ENCODE measurements around the gene PNMA8B. TPM values are rescaled to one million over a fixed set of nuclear protein-coding genes. Genes with fewer than 3 reads are reported as not detected.

Gene PNMA8B, protein sequence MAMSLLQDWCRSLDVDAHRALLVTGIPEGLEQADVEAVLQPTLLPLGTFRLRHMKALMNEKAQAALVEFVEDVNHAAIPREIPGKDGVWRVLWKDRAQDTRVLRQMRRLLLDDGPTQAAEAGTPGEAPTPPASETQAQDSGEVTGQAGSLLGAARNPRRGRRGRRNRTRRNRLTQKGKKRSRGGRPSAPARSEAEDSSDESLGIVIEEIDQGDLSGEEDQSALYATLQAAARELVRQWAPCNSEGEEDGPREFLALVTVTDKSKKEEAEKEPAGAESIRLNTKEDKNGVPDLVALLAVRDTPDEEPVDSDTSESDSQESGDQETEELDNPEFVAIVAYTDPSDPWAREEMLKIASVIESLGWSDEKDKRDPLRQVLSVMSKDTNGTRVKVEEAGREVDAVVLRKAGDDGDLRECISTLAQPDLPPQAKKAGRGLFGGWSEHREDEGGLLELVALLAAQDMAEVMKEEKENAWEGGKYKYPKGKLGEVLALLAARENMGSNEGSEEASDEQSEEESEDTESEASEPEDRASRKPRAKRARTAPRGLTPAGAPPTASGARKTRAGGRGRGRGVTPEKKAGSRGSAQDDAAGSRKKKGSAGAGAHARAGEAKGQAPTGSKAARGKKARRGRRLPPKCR
- total RNA-seq (2022) (not detected in 2 replicates), Bru-seq, nascent RNA (percentile 20 among the genes with signal in this experiment), BruChase-seq, experiment 1, labeled RNA remaining after a 6-hour chase (percentile 25 among the genes with signal in this experiment), BruChase-seq, experiment 2, labeled RNA remaining after a 2-hour chase (percentile 17 among the genes with signal in this experiment)
- long read RNA-seq: 0 reads

DNA sequence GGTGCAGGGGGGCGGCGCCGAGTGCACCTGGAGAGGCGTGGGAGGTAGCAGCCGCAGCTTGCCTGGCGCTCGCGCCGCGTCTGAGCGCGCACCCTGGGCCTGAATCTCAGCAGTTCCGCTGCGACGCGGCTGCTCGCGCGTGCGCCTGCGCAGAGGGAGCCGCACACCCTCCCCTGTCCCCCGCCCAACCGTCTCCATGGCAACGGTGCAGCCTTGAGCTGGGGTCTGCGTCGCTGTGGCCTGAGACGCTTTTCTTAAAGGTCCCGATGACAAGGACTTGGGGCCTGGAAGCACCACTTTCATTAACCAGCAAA is at the start of gene PNMA8B:
Gene PNMA8B (minus strand): TSS at position 82 of the 314 bp plus-strand sequence. CDS start 402 bp downstream, outside the sequence.
- Mint-ChIP-seq H3K4me1 (ENCODE audit: insufficient read depth, unreplicated experiment) (peaks cover 4% of the 10 kb centered on the region), H3K36me3 (ENCODE audit: insufficient read depth, unreplicated experiment) (no peaks in the 10 kb centered on the region), H3K4me3 (ENCODE audit: unreplicated experiment) (no peak within 1 kb of the TSS), H3K27ac (ENCODE audit: low read depth, unreplicated experiment) (no peak within 1 kb of the TSS), H3K27me3 (ENCODE audit: insufficient read depth, unreplicated experiment) (peaks cover 20% of the 10 kb centered on the region), H3K9me3 (ENCODE audit: unreplicated experiment) (no peaks in the 10 kb centered on the region)
- no peak for DNase-seq (ENCODE audit: unreplicated experiment)
- no peak for TF ChIP-seq CTCF (IDR thresholded peaks at IDR 0.05; ENCODE audit: unreplicated experiment)
- CTCF ChIA-PET: interaction anchor here (0.6 kb wide), 2 partner anchors 16 to 17 kb away, joined by 3 to 4 read pairs; no protein-coding TSS in a partner anchor
- intact Hi-C loops (cut with micrococcal nuclease): no loop called here
- POLR2A ChIA-PET: no interaction called here
- no TSS peak for BruUV-seq (replicated peaks)

DNA sequence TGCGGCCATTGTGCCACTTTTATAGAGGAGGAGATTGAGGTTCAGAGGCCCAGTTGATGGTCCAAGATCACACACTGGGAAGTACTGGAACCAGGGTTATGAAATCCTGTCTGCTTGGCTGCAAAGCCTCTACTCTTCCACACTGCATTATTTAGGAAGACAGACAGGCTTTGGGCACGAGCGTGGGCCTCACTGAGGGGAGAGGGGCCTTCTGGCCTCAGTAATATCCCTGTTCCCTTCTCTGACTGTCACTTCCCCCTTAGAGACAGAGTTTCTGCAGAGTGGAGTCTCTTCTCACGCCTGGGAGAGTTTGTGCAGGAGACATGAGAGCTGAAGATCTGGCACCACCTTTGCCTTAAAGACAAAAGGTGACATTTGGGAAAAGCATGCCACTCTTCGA is 49.0 kb upstream of the PNMA8B start:
- ChIA-PET CTCF (interaction anchor here (0.8 to 6.2 kb wide), 6 partner anchors 16 to 32 kb away, joined by 3 to 63 read pairs (median 4); no protein-coding TSS in a partner anchor), POLR2A (no interaction called here)
- no peaks in the 10 kb centered on the region for H3K9me3 Mint-ChIP-seq (ENCODE audit: unreplicated experiment)
- no peak overlapping the region for H3K4me3 Mint-ChIP-seq (ENCODE audit: unreplicated experiment)
- intact Hi-C loops (cut with micrococcal nuclease): loop anchor here (5.0 kb wide), 1 partner anchor 118 kb away; the partner anchor contains the start of gene DACT3
- BruUV-seq (replicated peaks): no TSS peak
- H3K4me1 Mint-ChIP-seq (ENCODE audit: insufficient read depth, unreplicated experiment): no peaks in the 10 kb centered on the region
- no peak for TF ChIP-seq CTCF (IDR thresholded peaks at IDR 0.05; ENCODE audit: unreplicated experiment)
- H3K27ac Mint-ChIP-seq (ENCODE audit: low read depth, unreplicated experiment): no peak overlapping the region
- no peak for DNase-seq (ENCODE audit: unreplicated experiment)
- H3K36me3 Mint-ChIP-seq (ENCODE audit: insufficient read depth, unreplicated experiment): no peaks in the 10 kb centered on the region
- no peaks in the 10 kb centered on the region for H3K27me3 Mint-ChIP-seq (ENCODE audit: insufficient read depth, unreplicated experiment)

DNA sequence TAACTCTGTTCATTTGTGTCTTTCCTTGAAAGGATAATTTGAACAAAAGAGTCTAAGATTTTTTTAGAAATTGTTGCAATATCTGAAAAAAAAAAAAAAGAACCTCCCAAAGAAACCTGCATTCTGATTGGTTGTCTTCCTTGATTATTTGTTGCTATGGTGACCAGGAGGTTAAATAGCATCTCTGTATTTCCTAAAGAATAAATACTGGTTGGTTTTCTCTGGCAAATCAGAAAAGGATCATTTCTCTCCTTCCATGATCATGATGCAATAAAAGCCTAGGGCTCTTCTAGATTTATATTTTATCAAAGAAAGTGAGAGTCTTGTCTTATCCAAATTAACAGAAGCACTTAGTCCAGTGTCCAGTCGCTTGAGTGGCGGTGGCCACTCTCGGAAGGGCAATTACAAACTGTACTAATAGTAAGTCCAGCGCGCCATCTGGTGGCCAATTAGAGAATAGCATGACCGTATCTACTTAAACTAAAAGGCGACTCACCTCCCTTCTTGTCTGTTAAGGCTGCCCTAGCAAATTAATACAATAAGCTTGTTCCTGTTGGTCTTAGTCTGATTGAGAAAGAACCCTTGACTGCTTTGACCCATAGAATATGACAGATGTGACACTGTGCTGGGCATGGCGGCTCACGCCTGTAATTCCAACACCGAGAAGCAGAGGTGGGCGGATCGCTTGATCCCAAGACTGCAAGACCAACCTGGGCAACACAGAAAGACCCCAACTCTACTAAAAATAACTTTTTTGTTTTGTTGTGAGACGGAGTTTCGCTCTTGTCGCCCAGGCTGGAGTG is 47.0 kb upstream of the PNMA8B start:
- DNase-seq (ENCODE audit: unreplicated experiment): peak; percentile 93
- TF ChIP-seq CTCF (IDR thresholded peaks at IDR 0.05; ENCODE audit: unreplicated experiment): peak; percentile 86
- Mint-ChIP-seq H3K4me1 (ENCODE audit: insufficient read depth, unreplicated experiment) (no peaks in the 10 kb centered on the region), H3K36me3 (ENCODE audit: insufficient read depth, unreplicated experiment) (no peaks in the 10 kb centered on the region), H3K27ac (ENCODE audit: low read depth, unreplicated experiment) (no peak overlapping the region), H3K4me3 (ENCODE audit: unreplicated experiment) (no peak overlapping the region), H3K9me3 (ENCODE audit: unreplicated experiment) (no peaks in the 10 kb centered on the region), H3K27me3 (ENCODE audit: insufficient read depth, unreplicated experiment) (no peaks in the 10 kb centered on the region)
- intact Hi-C loops (cut with micrococcal nuclease): loop anchor here (1.0 to 5.0 kb wide), 3 partner anchors 13 to 120 kb away; partner anchors contain the start of gene DACT3
- no TSS peak for BruUV-seq (replicated peaks)
- ChIA-PET POLR2A (interaction anchor here (0.6 to 1.6 kb wide), 2 partner anchors 13 to 358 kb away, joined by 3 read pairs; no protein-coding TSS in a partner anchor), CTCF (interaction anchor here (0.6 to 6.2 kb wide), 26 partner anchors 8 to 701 kb away, joined by 3 to 63 read pairs (median 4); no protein-coding TSS in a partner anchor)
